ENCODE results near the gene EIF5.

DNA sequence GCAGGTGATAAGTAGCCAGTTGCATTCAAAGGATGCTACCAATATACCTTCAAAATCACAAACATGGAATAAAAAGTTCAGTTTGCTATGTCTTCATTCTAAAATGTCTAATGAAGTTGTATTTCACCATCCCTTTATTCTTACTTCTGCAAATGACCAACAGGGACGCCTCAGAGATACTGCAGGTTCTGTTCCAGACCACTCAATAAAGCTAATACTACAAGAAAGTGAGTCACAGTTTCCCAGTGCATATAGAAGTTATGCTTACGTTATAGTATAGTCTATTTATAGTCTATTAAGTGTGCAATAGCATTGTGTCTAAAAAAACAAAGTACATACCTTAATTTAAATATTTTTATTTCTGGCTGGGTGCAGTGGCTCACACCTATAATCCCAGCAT is 29.3 kb upstream of the EIF5 start:
- no peak for TF ChIP-seq FOXP2 (optimal IDR thresholded peaks at IDR 0.05; ENCODE audit: control extremely low read depth, extremely low read length, insufficient read depth)
- no peak for TF ChIP-seq POLR2AphosphoS5 (IDR thresholded peaks at IDR 0.05; ENCODE audit: borderline replicate concordance, low read depth, low read length)
